Muscle layer of colon (tissue), 2 donors: ENCODE results near the gene PHYKPL.
"Not testable (repeated sequence)": the region's sequence is repeated elsewhere in the genome, so short reads cannot be mapped to it uniquely, and the experiment has no call there.

Experiments used
- H3K27ac ChIP-seq: one replicate; pipeline ENCODE4 v1.7.0; 2013; ENCODE audit warnings: low read depth, mild to moderate bottlenecking, low read length, moderate library complexity
- H3K27me3 ChIP-seq, 2 donors: one replicate each; pipeline ENCODE4 v1.7.0; 2013; ENCODE audit warnings: low read length in 2 of 2, mild to moderate bottlenecking in 2 of 2; ENCODE audit not compliant: insufficient read depth in 2 of 2, control insufficient read depth in 1 of 2
- H3K36me3 ChIP-seq: one replicate; pipeline ENCODE4 v1.7.0; 2013; ENCODE audit warnings: mild to moderate bottlenecking, low read length; ENCODE audit not compliant: insufficient read depth
- H3K4me1 ChIP-seq: one replicate; pipeline ENCODE4 v1.7.0; 2013; ENCODE audit warnings: mild to moderate bottlenecking, low read length; ENCODE audit not compliant: insufficient read depth
- H3K4me3 ChIP-seq, 2 donors: one replicate each; pipeline ENCODE4 v1.7.0; 2013; ENCODE audit warnings: low read length in 2 of 2, low read depth in 1 of 2, mild to moderate bottlenecking in 1 of 2, moderate library complexity in 1 of 2
- H3K9ac ChIP-seq: one replicate; pipeline ENCODE4 v1.7.0; 2013; ENCODE audit warnings: low read length
- H3K9me3 ChIP-seq: one replicate; pipeline ENCODE4 v1.7.0; 2013; ENCODE audit warnings: mild to moderate bottlenecking, low read length
- donor health status: abdominal sarcoma.
- donor health status: Adenocarcinoma of cecum.

Gene PHYKPL

GRCh38 chr5:178261666-178262600 is 29.3 kb upstream of the PHYKPL start:
- Histone ChIP-seq H3K27ac (no peak overlapping the region), H3K36me3 (no peaks in the 10 kb centered on the region), H3K9ac (no peak overlapping the region), H3K9me3 (no peaks in the 10 kb centered on the region), H3K4me1 (no peaks in the 10 kb centered on the region), H3K27me3 (no peaks in the 10 kb centered on the region), H3K4me3 (no peak overlapping the region)

- H3K9ac ChIP-seq: no peak overlapping the region
- H3K27me3 ChIP-seq: no peaks in the 10 kb centered on the region
- no peaks in the 10 kb centered on the region for H3K36me3 ChIP-seq
- H3K4me1 ChIP-seq: no peaks in the 10 kb centered on the region
- no peak overlapping the region for H3K4me3 ChIP-seq
- no peak overlapping the region for H3K27ac ChIP-seq
- H3K9me3 ChIP-seq: no peaks in the 10 kb centered on the region
Measured at GRCh38 chr5:178259623-178260536, 27.3 kb upstream of the PHYKPL start.

GRCh38 chr5:178257650-178258049 is 25.0 kb upstream of the PHYKPL start:
- H3K9me3 ChIP-seq: no peaks in the 10 kb centered on the region
- H3K36me3 ChIP-seq: no peaks in the 10 kb centered on the region
- H3K27me3 ChIP-seq: no peaks in the 10 kb centered on the region
- no peak overlapping the region for H3K9ac ChIP-seq
- no peak overlapping the region for H3K4me3 ChIP-seq
- no peaks in the 10 kb centered on the region for H3K4me1 ChIP-seq
- no peak overlapping the region for H3K27ac ChIP-seq

GRCh38 chr5:178256746-178257145 is 24.1 kb upstream of the PHYKPL start:
- H3K27ac ChIP-seq: no peak overlapping the region
- no peak overlapping the region for H3K4me3 ChIP-seq
- H3K36me3 ChIP-seq: no peaks in the 10 kb centered on the region
- no peak overlapping the region for H3K9ac ChIP-seq
- H3K9me3 ChIP-seq: no peaks in the 10 kb centered on the region
- H3K27me3 ChIP-seq: no peaks in the 10 kb centered on the region
- H3K4me1 ChIP-seq: no peaks in the 10 kb centered on the region

GRCh38 chr5:178253632-178254031 is 21.0 kb upstream of the PHYKPL start:
- H3K36me3 ChIP-seq, H3K4me3 ChIP-seq, H3K9ac ChIP-seq, H3K27me3 ChIP-seq, H3K27ac ChIP-seq, H3K4me1 ChIP-seq, H3K9me3 ChIP-seq: not testable (repeated sequence)

- H3K36me3 ChIP-seq: no peaks in the 10 kb centered on the region
- H3K4me3 ChIP-seq: no peak overlapping the region
Measured at GRCh38 chr5:178252258-178252657, 19.7 kb upstream of the PHYKPL start.

GRCh38 chr5:178250263-178250662 is 17.7 kb upstream of the PHYKPL start:
- Histone ChIP-seq H3K9me3 (no peaks in the 10 kb centered on the region), H3K9ac (no peak overlapping the region), H3K36me3 (no peaks in the 10 kb centered on the region), H3K4me3 (no peak overlapping the region), H3K4me1 (no peaks in the 10 kb centered on the region), H3K27me3 (no peaks in the 10 kb centered on the region), H3K27ac (no peak overlapping the region)

More at GRCh38 chr5:178252258-178252657, 19.7 kb upstream of the PHYKPL start:
- H3K4me1 ChIP-seq: no peaks in the 10 kb centered on the region
- H3K27ac ChIP-seq: no peak overlapping the region
- no peaks in the 10 kb centered on the region for H3K27me3 ChIP-seq
- no peak overlapping the region for H3K9ac ChIP-seq
- H3K9me3 ChIP-seq: no peaks in the 10 kb centered on the region

GRCh38 chr5:178249191-178249989 is 16.8 kb upstream of the PHYKPL start:
- Histone ChIP-seq H3K4me1 (no peaks in the 10 kb centered on the region), H3K27ac (no peak overlapping the region), H3K9me3 (no peaks in the 10 kb centered on the region), H3K27me3 (no peaks in the 10 kb centered on the region), H3K9ac (no peak overlapping the region), H3K36me3 (no peaks in the 10 kb centered on the region), H3K4me3 (no peak overlapping the region)

GRCh38 chr5:178248750-178249149 is 16.1 kb upstream of the PHYKPL start:
- Histone ChIP-seq H3K36me3 (no peaks in the 10 kb centered on the region), H3K27ac (no peak overlapping the region), H3K4me3 (no peak overlapping the region), H3K27me3 (no peaks in the 10 kb centered on the region), H3K9me3 (no peaks in the 10 kb centered on the region), H3K4me1 (no peaks in the 10 kb centered on the region), H3K9ac (no peak overlapping the region)

- H3K4me3 ChIP-seq: no peak overlapping the region
- H3K27ac ChIP-seq: no peak overlapping the region
- H3K9ac ChIP-seq: no peak overlapping the region
- H3K36me3 ChIP-seq: no peaks in the 10 kb centered on the region
- no peaks in the 10 kb centered on the region for H3K9me3 ChIP-seq
- H3K4me1 ChIP-seq: no peaks in the 10 kb centered on the region
- no peaks in the 10 kb centered on the region for H3K27me3 ChIP-seq
Measured at GRCh38 chr5:178247481-178248456, 15.2 kb upstream of the PHYKPL start.
